Measurements from ENCODE around the gene TLR6.

The TLR6 gene

DNA sequence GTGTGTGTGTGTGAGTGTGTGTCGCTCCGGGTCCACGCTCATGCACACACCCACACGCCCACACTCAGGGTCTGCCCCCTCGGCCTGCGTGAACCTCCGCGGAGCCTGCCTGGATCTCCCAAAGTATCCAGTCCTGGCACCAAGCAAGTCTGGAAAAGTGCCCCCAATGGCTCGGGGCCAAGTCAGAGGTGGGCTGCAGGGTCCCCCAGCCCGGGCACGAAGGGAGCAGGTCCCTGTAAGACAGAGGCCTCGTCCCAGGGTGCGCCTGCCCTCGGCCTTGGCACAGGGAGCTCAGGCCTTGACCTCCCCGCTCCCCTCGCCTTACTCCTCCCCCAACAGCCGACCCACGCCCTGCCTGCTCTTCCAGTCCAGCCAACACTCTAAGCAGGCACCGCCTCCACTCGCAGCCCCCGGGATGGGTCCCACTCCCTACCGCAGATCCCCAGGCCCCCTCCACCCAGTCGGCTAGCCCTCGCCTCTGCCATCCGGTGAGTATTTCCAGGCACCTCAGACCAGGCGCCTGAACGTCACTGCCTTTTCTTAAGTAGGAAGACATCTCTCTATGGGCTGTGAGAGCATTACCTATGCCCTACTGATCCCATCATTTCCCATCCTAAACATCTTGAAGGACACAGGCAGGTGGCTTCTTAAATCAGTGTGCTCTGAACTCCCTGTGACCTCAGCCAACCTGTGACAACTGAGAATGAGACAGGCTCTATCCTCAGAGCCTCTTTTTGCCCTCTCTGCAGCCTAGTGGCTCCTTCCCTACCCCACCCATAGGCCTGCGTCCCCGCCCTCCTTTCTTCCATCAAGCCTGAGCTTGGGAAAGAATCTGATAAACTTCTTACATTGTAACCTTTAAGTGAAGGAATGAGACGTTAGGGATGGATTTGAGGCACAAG, 11.7 kb upstream of the TLR6 start:
- DNase-seq (ENCODE audit: low spot score): no peak

DNA sequence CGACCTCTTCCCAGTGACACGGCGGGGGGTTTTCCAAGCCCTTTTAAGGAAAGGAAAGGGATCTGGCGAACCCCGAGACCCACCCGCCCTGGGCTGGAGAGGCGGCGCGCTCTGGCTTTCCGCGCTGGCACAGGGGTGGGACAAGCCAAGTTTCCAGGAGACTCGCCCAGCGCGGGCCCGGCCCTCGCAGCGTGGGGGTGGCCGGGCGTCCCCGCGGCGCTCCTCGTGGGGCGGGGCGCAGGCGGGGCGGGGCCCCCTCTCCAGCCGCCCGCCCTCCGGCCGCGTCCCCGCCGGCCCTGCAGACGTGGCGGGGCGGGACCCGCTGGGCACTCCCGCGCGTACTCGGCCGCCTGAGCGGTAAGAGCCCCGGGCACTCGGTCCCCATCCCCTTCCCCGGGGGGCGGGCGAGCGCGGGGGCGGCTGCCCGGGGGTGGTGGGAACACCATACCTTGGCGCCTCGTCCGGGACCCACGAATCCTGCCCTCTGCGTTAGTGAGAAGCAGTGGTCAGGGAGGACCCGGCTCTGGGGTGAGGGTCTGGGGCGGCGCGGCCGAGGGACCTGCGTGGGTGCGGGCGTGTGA, 11.0 kb upstream of the TLR6 start, which contains the start of gene FAM114A1:
TSS of gene FAM114A1 (plus strand) at position 329 of the 581 bp plus-strand sequence. CDS start 10,273 bp downstream, outside the sequence.
- DNase-seq (ENCODE audit: low spot score): no peak

DNA sequence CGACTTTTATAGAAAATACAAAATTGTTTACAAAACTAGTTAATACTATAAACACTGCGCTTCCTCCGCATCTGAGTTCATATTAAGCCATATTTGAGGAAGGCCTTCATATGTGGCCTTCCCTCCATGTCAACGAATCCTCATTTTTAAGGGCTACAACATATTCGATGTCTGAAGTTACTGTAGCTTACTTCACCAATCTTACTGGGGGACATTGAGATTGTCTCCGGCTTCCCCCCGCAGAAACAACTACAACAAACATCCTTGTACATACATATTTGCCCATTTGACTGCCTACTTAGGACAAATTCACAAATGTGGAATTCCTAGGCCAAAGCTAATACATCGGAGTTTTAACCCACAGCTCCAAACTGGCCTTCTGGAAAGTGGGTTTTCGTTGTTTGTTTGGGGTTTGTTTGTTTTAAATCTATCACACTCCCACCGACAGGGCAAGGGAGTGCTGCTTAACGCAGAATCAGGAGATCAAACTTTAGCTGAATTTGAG, 10.4 kb upstream of the TLR6 start:
- no peak for DNase-seq (ENCODE audit: low spot score)

DNA sequence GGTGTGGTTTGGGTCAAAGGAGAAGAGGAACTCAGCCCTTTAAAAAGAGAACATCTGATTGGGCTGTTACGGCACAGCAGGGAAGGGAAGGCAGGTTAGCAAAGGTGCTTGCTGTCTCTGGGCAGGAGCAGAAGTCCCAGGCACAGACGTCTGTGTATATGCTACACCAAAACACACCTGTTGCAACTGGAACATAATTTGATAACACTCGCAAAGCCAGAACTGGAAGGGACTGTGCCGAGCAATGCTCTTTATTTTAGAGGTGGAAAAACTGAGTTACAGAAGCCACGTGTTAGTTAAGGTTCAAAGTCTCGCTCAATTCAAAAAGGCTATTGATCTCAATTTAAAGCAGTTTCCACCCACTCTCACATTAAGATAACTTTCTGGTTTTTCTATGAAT, 8.8 kb upstream of the TLR6 start:
- no peak for DNase-seq (ENCODE audit: low spot score)

DNA sequence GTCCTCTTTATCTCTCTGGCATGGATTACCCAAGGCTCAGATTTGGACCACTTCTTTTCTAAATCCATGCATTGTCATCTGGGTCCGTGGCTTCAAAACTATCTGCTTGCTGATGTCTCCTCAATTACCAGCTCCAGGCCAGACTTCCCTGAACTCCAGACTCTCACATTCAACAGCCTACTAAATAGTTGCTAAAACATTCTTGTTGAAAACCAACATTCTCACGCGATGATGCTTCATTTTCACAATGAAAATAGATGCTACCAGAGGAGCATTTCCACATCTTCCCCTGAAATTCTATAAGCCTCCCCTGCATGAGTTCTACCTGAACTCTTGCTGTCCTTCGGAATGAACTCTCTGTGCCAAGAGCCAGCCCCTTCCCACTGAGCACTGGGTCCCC, 5.2 kb upstream of the TLR6 start:
- DNase-seq (ENCODE audit: low spot score): no peak

DNA sequence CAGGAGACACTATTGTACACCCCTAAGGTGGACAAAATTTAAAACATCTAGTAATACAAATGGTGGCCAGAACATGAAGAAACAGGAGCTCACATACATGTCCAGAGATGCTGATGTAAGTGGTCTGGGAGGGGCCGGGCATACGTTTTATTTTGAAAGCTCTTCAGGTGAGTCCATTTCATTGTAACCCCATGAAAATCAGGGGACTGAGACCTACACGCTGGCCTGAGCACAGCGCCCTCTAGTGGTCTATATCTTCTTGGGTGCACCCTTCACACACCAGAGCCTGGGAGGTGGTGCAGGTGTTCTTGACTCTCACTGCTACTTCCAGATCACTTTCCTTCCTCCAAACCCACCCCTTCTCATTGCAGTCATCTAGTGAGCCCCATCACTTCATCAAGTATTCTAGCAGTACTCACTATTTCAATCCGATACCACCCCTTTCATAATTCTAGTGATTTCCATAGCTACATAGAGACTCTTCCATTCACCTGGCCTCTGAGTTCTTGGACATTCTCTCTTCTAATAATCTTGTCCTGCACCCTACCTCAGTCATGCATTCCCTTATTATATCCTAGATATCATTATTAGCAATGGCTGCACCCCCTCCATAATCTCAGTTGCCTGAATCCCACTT, 4.3 kb upstream of the TLR6 start:
- peak; percentile 69 for DNase-seq (ENCODE audit: low spot score)

DNA sequence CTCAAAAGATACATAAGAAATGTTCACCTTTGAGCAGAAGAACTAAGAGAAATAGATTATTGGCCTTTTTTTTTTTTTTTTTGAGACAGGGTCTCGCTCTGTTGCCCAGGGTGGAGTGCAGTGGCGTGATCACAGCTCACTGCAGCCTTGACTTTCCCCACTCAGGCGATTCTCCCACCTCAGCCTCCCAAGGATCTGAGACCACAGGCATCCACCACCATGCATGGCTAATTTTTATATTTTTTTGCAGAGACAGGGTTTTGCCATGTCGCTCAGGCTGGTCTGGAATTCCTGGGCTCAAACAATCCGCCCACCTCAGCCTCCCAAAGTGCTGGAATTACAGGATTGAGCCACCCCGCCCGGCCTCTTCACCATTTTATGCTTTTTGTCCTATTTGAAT, 2.9 kb upstream of the TLR6 start:
- DNase-seq (ENCODE audit: low spot score): no peak

DNA sequence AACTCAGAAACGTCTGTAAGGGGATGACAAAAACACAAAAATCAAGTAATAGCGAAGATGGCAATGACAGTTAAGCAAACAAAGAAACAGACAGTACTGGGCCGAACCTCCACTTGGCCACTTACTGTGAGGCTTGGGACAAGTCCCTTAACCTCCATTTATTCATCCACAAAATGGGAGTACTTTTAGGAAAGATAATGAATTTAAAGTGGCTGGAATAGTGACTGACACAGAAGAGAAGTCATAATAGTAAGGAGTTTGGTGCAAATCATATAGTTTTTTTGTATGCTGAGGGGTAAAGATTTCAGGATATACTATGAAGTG, 1.4 kb upstream of the TLR6 start:
- no peak for DNase-seq (ENCODE audit: low spot score)

DNA sequence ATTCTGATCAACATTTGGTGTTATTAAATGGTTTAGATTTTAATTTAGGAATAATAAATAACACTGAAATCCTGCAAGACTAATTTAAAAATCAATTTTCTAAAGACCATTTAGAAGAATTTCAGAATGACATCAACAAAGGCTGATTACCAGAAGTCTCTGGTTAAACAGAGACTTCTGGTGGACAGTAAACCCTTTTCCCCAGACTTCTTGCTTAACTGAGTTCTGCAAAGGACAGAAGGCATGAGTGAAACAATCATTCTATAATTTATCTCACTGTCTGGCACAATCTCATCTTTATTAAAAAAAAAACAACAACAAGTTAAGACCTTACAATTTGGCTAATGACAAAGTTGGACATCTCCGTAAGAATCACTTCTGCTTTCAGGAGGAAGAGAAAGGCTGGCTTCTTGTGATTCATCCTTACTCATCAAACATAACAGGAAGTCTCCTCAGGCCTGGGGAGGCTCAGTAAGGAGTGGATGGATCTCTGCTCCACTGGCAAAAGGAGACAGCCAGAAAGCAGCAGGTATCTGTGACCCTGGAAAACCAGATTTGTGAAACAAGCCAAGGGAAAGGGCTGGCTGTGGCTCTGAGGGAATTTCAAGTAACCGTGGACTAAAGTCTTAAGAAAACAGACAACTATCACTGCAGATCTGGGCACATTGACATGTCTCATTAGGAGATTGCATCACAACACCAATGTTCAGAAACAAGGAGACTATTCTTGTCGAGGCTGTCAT, 908 bp upstream of the TLR6 start:
- DNase-seq (ENCODE audit: low spot score): peak; percentile 37

DNA sequence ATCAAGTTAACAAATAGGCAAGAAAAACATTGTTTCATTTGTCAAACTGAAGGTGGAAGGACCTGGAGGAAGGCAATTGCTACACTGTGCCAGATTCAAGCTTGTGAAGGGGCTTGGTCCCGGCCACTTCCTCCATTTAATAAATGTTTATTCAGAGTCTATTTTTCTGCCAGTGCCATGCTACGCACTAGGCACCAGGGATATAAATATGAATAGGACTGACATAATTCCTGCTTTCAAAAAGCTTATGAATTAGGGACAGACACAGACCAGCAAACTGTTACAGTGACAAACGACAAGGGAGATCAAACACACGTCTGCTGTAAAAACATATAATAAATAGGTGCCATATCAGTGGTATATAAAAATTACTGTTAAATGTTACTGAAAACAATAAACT, 571 bp downstream of the TLR6 start:
- peak; percentile 18 for DNase-seq (ENCODE audit: low spot score)

DNA sequence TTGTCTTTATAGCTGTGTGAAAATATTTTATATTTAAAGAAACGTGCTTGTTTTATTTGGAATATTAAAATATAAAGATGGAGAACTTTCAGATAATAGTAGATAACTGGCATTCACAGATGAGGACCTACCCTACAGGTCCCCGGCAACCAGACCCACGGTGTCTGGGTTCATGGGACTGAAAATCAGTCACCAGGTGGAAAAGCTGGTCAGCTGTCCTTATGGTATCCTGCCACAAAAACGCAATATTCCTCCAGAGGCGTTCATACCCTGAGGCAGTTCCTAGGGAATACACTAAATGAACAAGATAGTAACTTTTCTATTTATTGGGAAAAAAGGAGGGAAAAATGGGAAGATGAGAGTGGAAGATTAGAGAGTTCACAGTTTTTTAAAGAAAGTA, 1.2 kb downstream of the TLR6 start:
- DNase-seq (ENCODE audit: low spot score): no peak

DNA sequence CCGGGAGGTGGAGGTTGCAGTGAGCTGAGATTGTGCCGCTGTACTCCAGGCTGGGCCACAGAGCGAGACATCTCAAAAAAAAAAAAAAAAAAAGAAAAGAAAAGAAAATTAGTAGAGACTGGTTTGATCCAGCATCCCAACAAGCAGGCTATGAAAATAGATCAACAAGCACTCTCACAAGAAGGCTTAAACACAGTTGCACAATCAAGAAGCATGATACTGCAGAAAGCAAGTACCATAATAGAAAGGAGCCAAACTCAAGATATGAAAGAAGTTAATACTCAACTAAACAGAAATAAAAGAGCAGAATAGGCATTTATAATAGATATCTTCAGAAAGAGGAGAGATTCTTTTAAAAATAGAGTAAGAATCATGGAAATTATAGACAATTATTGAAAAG, 10.6 kb downstream of the TLR6 start:
- no peak for DNase-seq (ENCODE audit: low spot score)

DNA sequence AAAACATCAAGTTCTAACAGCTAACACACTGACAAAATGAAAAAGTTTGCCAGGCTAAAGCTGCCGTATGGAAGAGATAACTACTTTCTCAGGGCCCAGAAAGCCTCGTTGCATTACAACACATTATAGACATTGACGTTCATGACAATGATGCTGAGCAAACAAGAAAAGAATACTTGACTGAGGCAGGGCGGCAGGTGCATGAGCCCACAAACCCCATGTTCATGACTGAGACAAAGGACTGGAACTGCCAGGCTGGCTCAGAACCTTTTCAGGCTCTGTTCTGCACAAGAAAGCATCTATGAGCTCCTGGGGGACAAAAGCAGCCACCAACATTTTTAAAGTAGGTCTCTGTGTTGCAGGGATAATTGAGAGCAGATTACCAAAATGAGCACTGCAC, 13.6 kb downstream of the TLR6 start:
- DNase-seq (ENCODE audit: low spot score): no peak

DNA sequence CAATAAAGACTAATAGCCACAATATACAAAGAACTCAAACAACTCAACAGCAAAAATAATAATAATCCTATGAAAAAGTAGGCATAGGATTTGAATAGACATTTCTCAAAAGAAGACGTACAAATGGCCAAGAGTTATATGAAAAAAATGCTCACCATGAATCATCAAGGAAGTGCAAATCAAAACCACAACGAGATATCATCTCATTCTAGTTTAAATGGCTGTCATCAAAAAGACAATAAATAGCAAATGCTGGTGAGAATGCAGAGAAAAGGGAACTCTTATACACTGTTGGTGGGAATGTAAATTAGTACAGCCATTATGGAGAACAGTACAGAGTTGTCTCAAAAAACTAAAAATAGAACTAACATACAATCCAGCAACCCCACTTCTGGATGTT, 18.8 kb downstream of the TLR6 start:
- peak; percentile 45 for DNase-seq (ENCODE audit: low spot score)

DNA sequence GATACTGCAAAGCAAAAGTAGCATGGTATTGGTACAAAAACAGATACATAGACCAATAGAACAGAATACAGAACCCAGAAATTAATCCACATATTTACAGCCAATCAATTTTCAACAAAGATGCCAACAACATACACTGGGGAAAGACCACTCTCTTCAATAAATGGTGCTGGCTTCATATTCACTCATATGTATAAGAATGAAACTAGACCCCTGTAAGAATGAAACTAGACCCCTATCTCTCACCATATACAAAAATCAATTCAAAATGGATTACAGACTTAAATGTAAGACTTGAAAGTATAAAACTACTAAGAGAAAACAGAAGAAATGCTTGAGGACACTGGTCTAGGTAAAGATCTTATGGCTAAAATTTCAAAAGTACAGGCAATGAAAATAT, 19.3 kb downstream of the TLR6 start:
- no peak for DNase-seq (ENCODE audit: low spot score)

DNA sequence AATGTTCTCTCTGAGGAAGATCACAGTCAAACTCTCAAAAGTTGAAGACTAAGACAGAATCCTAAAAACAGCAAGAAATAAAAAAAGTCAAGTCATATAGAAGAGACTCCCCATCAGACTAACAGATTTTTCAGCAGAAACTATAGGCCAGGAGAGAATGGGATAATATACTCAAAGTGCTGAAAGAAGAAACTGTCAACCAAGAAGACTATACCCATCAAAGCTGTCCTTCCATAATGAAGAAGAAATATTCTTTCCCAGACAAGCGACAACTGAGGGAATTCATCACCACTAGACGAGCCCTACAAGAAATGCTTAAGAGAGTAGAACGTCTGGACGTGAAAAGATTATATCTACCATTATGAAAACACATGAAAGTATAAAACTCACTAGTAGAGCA, 22.0 kb downstream of the TLR6 start:
- no peak for DNase-seq (ENCODE audit: low spot score)

DNA sequence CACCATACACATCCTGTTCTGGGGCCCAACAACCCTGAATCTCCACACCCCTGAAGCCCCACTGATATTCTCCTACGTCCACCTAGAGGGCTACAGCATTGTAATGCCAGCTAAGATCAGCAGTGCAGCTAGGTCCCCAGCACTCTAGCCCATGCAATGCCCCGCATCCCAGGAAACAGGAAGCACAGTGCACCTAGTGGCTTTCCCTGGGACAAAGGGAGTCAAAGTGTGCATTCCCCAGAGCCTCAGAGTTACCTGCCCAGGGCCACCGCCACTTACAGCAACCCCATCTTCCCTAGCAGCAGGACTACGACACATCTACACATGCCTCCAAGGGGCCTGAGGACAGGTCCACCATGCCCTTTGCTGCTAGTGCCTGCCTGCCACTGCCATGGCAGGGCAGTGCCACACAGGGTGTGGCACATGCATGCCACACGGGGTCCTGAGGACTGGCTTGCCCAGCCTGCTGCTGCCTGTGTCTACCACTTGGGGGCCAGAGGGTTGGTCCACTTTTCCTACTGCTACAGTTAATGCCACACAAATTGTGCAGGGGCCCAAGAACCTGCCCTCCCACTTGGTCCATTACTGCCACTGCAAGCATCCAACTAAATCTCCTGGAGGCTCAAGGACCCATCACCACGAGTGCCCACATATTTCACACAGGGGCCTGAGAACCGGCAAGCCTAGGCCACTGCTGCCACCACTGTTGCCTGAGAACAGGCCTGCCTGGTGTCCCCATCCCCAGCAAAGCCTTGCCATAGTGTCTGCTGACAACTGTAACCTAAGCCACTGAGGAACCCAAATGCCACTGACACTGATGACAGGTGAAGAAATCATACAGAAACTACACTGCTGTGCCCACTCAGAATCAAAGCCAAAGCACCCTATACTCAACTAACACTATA, 23.7 kb downstream of the TLR6 start:
- no peak for DNase-seq (ENCODE audit: low spot score)

DNA sequence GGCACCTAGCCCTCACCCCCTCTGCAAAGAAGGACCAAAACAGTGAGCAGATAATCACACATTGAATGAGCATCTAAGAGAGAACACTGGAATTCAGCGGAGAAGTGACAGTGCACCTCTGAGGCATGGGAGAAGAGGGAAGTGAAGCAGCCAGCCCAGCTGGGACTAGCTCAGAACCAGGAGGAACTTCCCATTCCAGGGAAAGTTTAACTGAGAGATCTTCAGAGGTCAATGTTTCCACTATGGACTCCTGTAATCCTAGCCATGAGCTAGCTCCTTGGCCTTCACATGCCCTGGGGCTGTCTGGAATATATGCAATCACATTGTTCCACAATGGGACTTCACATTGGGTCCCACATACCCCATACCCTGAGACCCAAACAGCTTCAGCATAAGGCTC, 24.4 kb downstream of the TLR6 start:
- DNase-seq (ENCODE audit: low spot score): no peak

DNA sequence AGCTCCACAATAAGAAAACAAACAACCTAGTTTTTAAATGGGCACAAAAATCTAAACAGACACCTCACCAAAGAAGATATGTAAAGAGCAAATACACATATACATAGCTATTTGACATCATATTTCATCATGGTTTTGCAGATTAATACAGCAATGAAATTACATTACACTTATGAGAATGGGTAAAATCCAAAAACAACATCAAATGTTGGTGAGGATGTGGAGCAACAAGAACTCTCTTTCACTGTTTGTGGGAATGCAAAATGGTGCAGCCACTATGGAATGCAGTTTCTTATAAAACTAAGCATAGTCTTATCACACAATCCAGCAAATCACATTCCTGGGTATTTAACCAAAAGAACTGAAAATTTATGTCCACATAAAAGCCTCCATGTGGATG, 25.0 kb downstream of the TLR6 start:
- no peak for DNase-seq (ENCODE audit: low spot score)

DNA sequence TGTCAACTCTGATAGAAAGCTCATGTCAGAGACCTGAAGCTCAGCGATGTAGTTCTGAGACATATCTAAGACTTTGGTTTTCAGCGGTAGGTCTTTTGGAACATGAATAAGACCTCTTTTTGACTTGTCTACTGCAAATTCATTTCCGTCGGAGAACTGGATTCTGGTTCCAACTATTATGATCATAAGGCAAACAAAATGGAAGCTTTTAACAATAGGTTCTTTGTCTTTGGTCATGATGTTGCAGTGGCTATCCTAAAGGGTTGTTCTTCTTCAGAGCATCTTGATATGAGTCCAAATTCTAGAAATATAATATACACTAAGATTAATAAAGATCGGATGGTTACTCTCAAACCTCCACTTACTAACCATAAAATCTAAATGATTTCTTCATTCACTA, 27.4 kb downstream of the TLR6 start:
- no peak for DNase-seq (ENCODE audit: low spot score)

DNA sequence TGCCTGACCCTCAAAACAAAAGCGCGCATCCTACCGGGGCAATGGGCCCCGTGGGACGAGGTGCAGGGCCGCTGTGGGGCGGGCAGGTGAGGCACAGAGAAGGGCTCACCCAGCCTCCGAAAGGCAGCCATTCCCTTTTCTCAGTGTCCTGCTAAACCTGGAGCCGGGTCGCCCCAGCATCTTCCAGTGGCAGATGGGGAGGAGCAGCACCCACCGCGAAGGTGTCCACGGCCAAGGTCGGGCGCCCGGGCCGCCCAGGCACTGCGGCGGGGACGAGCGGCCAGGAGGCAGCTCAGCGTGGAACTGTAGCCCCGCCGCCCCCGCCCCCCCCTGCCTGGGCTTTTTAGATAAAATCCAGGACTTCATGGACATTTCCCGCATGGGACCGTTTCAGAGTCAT, 32.9 kb downstream of the TLR6 start:
- no peak for DNase-seq (ENCODE audit: low spot score)

Data from CD4-positive, alpha-beta T cell treated with Interleukin-6 at 100 ng/mL for 8 hours (primary cell).